IMR-90 (cell line): ENCODE measurements around the gene CEP43. TPM values are rescaled to one million over a fixed set of nuclear protein-coding genes. Genes with fewer than 3 reads are reported as not detected.

ENCODE experiments used
- ATAC-seq: fragments of 200-7000 bp; cut with Tn5 transposase; 2 replicates; pipeline ENCODE4 v1.9.1; 2020; ENCODE audit warnings: low read depth, mild to moderate bottlenecking, moderate library complexity
- BruUV-seq: library from RNA; stranded (reverse); fragments of 400-500 nt; replicated peaks from 2 replicates; lab custom pipeline; 2021; lab: Mats Ljungman, UMichigan
- CTCF ChIA-PET: fragments of 300-600 bp; formaldehyde crosslinking; extraction: SDS; loops from one replicate; lab custom pipeline; 2021; ENCODE audit warnings: antibody characterized with exemption; lab: Yijun Ruan, JAX
- POLR2A ChIA-PET: fragments of 300-600 bp; sonication (Branson Sonifier 250); formaldehyde crosslinking; loops from one replicate; lab custom pipeline; 2022; ENCODE audit warnings: antibody characterized with exemption; ENCODE audit not compliant: unreplicated experiment; lab: Charles Lee
- DNase-seq: peaks from one replicate; pipeline ENCODE4 v3.0.0; 2013
- H2AFZ ChIP-seq: replicated peaks from 2 replicates; pipeline ENCODE3; 2013; ENCODE audit warnings: low read length, mild to moderate bottlenecking; ENCODE audit not compliant: poor library complexity
- H2AK5ac ChIP-seq: 2 replicates; pipeline ENCODE4 v1.6.1; 2013; ENCODE audit warnings: low read depth, low read length, inconsistent platforms
- H2AK9ac ChIP-seq: replicated peaks from 2 replicates; pipeline ENCODE3; 2013; ENCODE audit warnings: mild to moderate bottlenecking, low read depth, low read length, moderate library complexity; ENCODE audit not compliant: poor library complexity
- H2BK120ac ChIP-seq: 2 replicates; pipeline ENCODE4 v1.6.1; 2013; ENCODE audit warnings: low read depth, low read length, inconsistent platforms
- H2BK15ac ChIP-seq: 3 replicates; pipeline ENCODE4 v1.6.1; 2013; ENCODE audit warnings: low read depth, low read length, inconsistent platforms
- H2BK20ac ChIP-seq: 2 replicates; pipeline ENCODE4 v1.6.1; 2013; ENCODE audit warnings: low read depth, mild to moderate bottlenecking, inconsistent platforms, low read length, moderate library complexity
- H2BK5ac ChIP-seq: 2 replicates; pipeline ENCODE4 v1.6.1; 2013; ENCODE audit warnings: mild to moderate bottlenecking, low read depth, low read length, inconsistent platforms; ENCODE audit not compliant: poor library complexity, severe bottlenecking
- H3K14ac ChIP-seq: replicated peaks from 2 replicates; pipeline ENCODE4 v1.6.1; 2013; ENCODE audit warnings: low read depth, low read length, inconsistent platforms
- H3K18ac ChIP-seq: 2 replicates; pipeline ENCODE4 v1.6.1; 2013; ENCODE audit warnings: low read depth, low read length, control low read depth
- H3K23ac ChIP-seq: 2 replicates; pipeline ENCODE4 v1.6.1; 2013; ENCODE audit warnings: low read depth, low read length, inconsistent platforms
- H3K27ac ChIP-seq: 2 replicates; pipeline ENCODE4 v1.5.1; 2013; ENCODE audit warnings: mild to moderate bottlenecking, control low read depth, low read length; ENCODE audit not compliant: insufficient read depth
- H3K27me3 ChIP-seq: 2 replicates; pipeline ENCODE4 v1.6.1; 2013; ENCODE audit warnings: low read length; ENCODE audit not compliant: control insufficient read depth, insufficient read depth
- H3K36me3 ChIP-seq: 2 replicates; pipeline ENCODE4 v1.6.1; 2013; ENCODE audit warnings: low read length, mixed read lengths; ENCODE audit not compliant: control insufficient read depth, insufficient read depth
- H3K4ac ChIP-seq: 2 replicates; pipeline ENCODE4 v1.6.1; 2013; ENCODE audit warnings: low read depth, low read length, inconsistent platforms
- H3K4me1 ChIP-seq: 2 replicates; pipeline ENCODE4 v1.6.1; 2013; ENCODE audit warnings: low read length, mixed read lengths; ENCODE audit not compliant: control insufficient read depth, insufficient read depth
- H3K4me2 ChIP-seq: 2 replicates; pipeline ENCODE4 v1.6.1; 2013; ENCODE audit warnings: low read depth, mild to moderate bottlenecking, control low read depth, low read length, moderate library complexity
- H3K4me3 ChIP-seq: 2 replicates; pipeline ENCODE4 v1.5.1; 2013; ENCODE audit warnings: low read depth, mild to moderate bottlenecking, control low read depth, low read length, moderate library complexity; ENCODE audit not compliant: insufficient read depth
- H3K56ac ChIP-seq: 2 replicates; pipeline ENCODE4 v1.6.1; 2013; ENCODE audit warnings: low read length, inconsistent platforms; ENCODE audit not compliant: insufficient read depth; ENCODE audit errors: extremely low read depth
- H3K79me1 ChIP-seq, 2 experiments: 2 replicates each; pipeline ENCODE4 v1.6.1; 2013; ENCODE audit warnings: low read length in 2 of 2, inconsistent platforms in 1 of 2, low read depth in 1 of 2
- H3K9ac ChIP-seq: 2 replicates; pipeline ENCODE4 v1.6.1; 2013; ENCODE audit warnings: low read depth, low read length, control low read depth
- H3K9me1 ChIP-seq: 2 replicates; pipeline ENCODE4 v1.6.1; 2013; ENCODE audit warnings: low read length, inconsistent platforms; ENCODE audit not compliant: insufficient read depth
- H3K9me3 ChIP-seq: 2 replicates; pipeline ENCODE4 v1.6.1; 2013; ENCODE audit warnings: low read length; ENCODE audit not compliant: control insufficient read depth, insufficient read depth
- H4K20me1 ChIP-seq: 2 replicates; pipeline ENCODE4 v1.6.1; 2013; ENCODE audit warnings: low read length, inconsistent platforms; ENCODE audit not compliant: insufficient read depth
- H4K5ac ChIP-seq: 2 replicates; pipeline ENCODE4 v1.6.1; 2013; ENCODE audit warnings: mild to moderate bottlenecking, low read depth, low read length, control low read depth
- H4K8ac ChIP-seq, 2 experiments: 2 replicates each; pipeline ENCODE4 v1.6.1; 2013; ENCODE audit warnings: low read depth in 2 of 2, low read length in 2 of 2, control low read depth in 1 of 2, inconsistent platforms in 1 of 2
- H4K91ac ChIP-seq: 2 replicates; pipeline ENCODE4 v1.6.1; 2013; ENCODE audit warnings: low read depth, low read length, inconsistent platforms; ENCODE audit not compliant: insufficient read depth
- BHLHE40 ChIP-seq: fragments of 150-350 bp; IDR thresholded peaks from 2 replicates; pipeline ENCODE4 v1.6.1; 2016; ENCODE audit warnings: mild to moderate bottlenecking, low read depth, low read length
- CEBPB ChIP-seq: IDR thresholded peaks from 2 replicates; pipeline ENCODE4 v1.6.1; 2012; ENCODE audit warnings: low read depth, low read length, improper control_type of control experiment
- CHD1 ChIP-seq: IDR thresholded peaks from 2 replicates; pipeline ENCODE4 v1.6.1; 2012; ENCODE audit warnings: low read depth, low read length, improper control_type of control experiment
- MAFK ChIP-seq: IDR thresholded peaks from 2 replicates; pipeline ENCODE4 v1.6.1; 2012; ENCODE audit warnings: low read depth, low read length, improper control_type of control experiment
- MAZ ChIP-seq: IDR thresholded peaks from 2 replicates; pipeline ENCODE4 v1.6.1; 2012; ENCODE audit warnings: low read depth, mild to moderate bottlenecking, low read length, improper control_type of control experiment, moderate library complexity, borderline replicate concordance
- MXI1 ChIP-seq: IDR thresholded peaks from 2 replicates; pipeline ENCODE4 v1.6.1; 2012; ENCODE audit warnings: low read depth, mild to moderate bottlenecking, low read length, moderate library complexity, borderline replicate concordance
- RAD21 ChIP-seq: IDR thresholded peaks from 2 replicates; pipeline ENCODE4 v1.6.1; 2012; ENCODE audit warnings: low read length, improper control_type of control experiment
- RCOR1 ChIP-seq: IDR thresholded peaks from 2 replicates; pipeline ENCODE4 v1.6.1; 2012; ENCODE audit warnings: mild to moderate bottlenecking, low read length, improper control_type of control experiment; ENCODE audit not compliant: insufficient replicate concordance
- USF2 ChIP-seq: fragments of 150-350 bp; IDR thresholded peaks from 2 replicates; pipeline ENCODE4 v1.6.1; 2017; ENCODE audit warnings: mild to moderate bottlenecking, antibody characterized with exemption, low read length, low read depth
- WGBS, 2 experiments: methylation state at CpG; one replicate each; pipeline versions ENCODE4 v1.1.5 to v1.1.7; 2013; ENCODE audit warnings: missing lambda C conversion rate in 2 of 2; ENCODE audit not compliant: insufficient read length in 1 of 2; ENCODE audit errors: extremely low coverage in 2 of 2; 5-methylcytosine and 5-hydroxymethylcytosine counted together
- dilution Hi-C: fragments of 300-500 bp; cut with HindIII; formaldehyde crosslinking; loops from one replicate; pipeline ENCODE4 v1.14.3; 2018; ENCODE audit warnings: low sequenced_read_pairs; ENCODE audit not compliant: unreplicated experiment
- in situ Hi-C: fragments of 300-500 bp; cut with MboI; formaldehyde crosslinking; loops from 3 replicates; pipeline ENCODE4 v1.14.3; 2019; ENCODE audit warnings: low sequenced_read_pairs, inconsistent platforms, mixed read lengths
- intact Hi-C: fragments of 100-400 bp; cut with micrococcal nuclease; formaldehyde crosslinking; loops from 2 replicates; pipeline ENCODE4 v1.10.0; 2022
- polyA plus RNA-seq, 3 experiments: library from polyadenylated mRNA; depleted of rRNA; stranded (reverse); fragments of >200 nt; gene quantifications; 2 replicates each; pipeline ENCODE4 v1.2.3, GENCODE V29; 2012; ENCODE audit warnings: low replicate concordance in 1 of 3
- total RNA-seq: library from RNA; depleted of rRNA; stranded (reverse); fragments of >200 nt; gene quantifications from 2 replicates; pipeline ENCODE4 v1.2.3, GENCODE V29; 2012

CEP43 gene
- total and polyA plus RNA-seq, 2 of the 4 experiments (the other 2 are of a cell fraction) = 8.6 to 10.7 TPM

DNA sequence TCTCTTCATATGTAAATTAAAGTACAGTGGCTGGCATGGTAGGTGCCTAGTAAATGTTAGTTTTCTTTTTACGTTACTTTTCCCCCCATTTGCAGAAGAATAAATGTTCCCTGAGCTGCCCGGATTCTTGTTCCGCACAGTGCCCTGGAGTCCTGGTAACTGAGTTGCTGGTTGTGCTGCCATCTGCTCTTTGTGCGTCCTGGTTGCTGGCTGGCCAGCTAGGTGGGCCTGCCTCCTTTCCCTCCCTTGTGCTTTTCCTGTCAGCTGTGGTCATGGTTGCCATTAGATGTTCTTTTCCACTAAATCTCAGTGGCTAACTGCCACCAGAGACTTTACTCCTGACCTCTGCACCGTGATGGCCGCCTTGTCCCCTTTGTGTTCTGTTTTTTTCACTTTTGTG is 28.6 kb downstream of the CEP43 start:
- H4K8ac ChIP-seq = no peak overlapping the region
- no peak overlapping the region for H3K27ac ChIP-seq
- no peak overlapping the region for H2AFZ ChIP-seq
- no peaks in the 10 kb centered on the region for H3K9me1 ChIP-seq
- no peak overlapping the region for H2BK15ac ChIP-seq
- H3K56ac ChIP-seq = no peak overlapping the region
- no peak overlapping the region for H3K4me2 ChIP-seq
- H4K5ac ChIP-seq = no peak overlapping the region
- H4K20me1 ChIP-seq = no peaks in the 10 kb centered on the region
- ChIA-PET POLR2A (no interaction called here), CTCF (no interaction called here)
- no peak overlapping the region for H3K23ac ChIP-seq
- ATAC-seq = no peak
- TF ChIP-seq MAFK = no peak
- TF ChIP-seq MXI1 = no peak
- no peak for TF ChIP-seq CHD1
- TF ChIP-seq MAZ = no peak
- TF ChIP-seq CEBPB = no peak
- no peak for TF ChIP-seq RAD21
- TF ChIP-seq USF2 = no peak
- TF ChIP-seq BHLHE40 = no peak
- TF ChIP-seq RCOR1 = no peak
- peaks cover 0 to 4% of the 10 kb centered on the region in 2 experiments; a peak in 1 of 4 replicates for H3K79me1 ChIP-seq
- no TSS peak for BruUV-seq
- 70% methylated on average over 2 of the region's 6 CpGs; no CpG with 5 or more reads in 1 of the 2 experiments for WGBS, 2 experiments
- no peaks in the 10 kb centered on the region for H3K27me3 ChIP-seq
- H2AK9ac ChIP-seq = no peak overlapping the region
- H3K4me3 ChIP-seq = no peak overlapping the region
- in situ Hi-C loops (no loop called here), intact Hi-C loops (no loop called here), dilution Hi-C loops (no loop called here)
- no peak overlapping the region for H2BK20ac ChIP-seq
- H2BK5ac ChIP-seq = no peak overlapping the region
- no peak overlapping the region for H4K91ac ChIP-seq
- H3K9ac ChIP-seq = no peak overlapping the region
- H2BK120ac ChIP-seq = no peak overlapping the region
- DNase-seq = no peak
- no peaks in the 10 kb centered on the region for H3K4me1 ChIP-seq
- H3K18ac ChIP-seq = no peak overlapping the region
- no peak overlapping the region for H2AK5ac ChIP-seq
- H3K4ac ChIP-seq = no peak overlapping the region
- H3K14ac ChIP-seq = no peak overlapping the region
- no peaks in the 10 kb centered on the region for H3K9me3 ChIP-seq
- H3K36me3 ChIP-seq = peaks cover 30% of the 10 kb centered on the region
